Mucosa of descending colon (tissue), 3 donors: ENCODE results near the gene VPS26B. TPM values are rescaled to one million over a fixed set of nuclear protein-coding genes. Genes with fewer than 3 reads are reported as not detected.

ENCODE experiments used
- ATAC-seq: fragments of 200-7000 bp; cut with Tn5 transposase; one replicate; pipeline ENCODE4 v1.9.1; 2020; ENCODE audit warnings: mild to moderate bottlenecking, moderate library complexity
- DNase-seq, 3 donors: peaks; one replicate each; pipeline ENCODE4 v3.0.0-alpha.2; 2020
- H3K36me3 ChIP-seq: fragments of 200-600 bp; one replicate; pipeline ENCODE4 v1.8.0; 2021; ENCODE audit warnings: low read depth, mild to moderate bottlenecking
- H3K4me1 ChIP-seq: fragments of 200-600 bp; one replicate; pipeline ENCODE4 v1.8.0; 2021; ENCODE audit warnings: low read depth, mild to moderate bottlenecking
- H3K4me3 ChIP-seq: fragments of 200-600 bp; one replicate; pipeline ENCODE4 v1.8.0; 2021; ENCODE audit warnings: mild to moderate bottlenecking
- H3K9me3 ChIP-seq: fragments of 200-600 bp; one replicate; pipeline ENCODE4 v1.8.0; 2021; ENCODE audit warnings: mild to moderate bottlenecking
- CTCF ChIP-seq: fragments of 200-600 bp; IDR thresholded peaks from one replicate; pipeline ENCODE4 v1.8.0; 2022; ENCODE audit warnings: antibody characterized with exemption, mild to moderate bottlenecking
- intact Hi-C, 2 donors: fragments of 100-400 bp; cut with DNase I in 1 of 2; cut with micrococcal nuclease in 1 of 2; formaldehyde crosslinking; loops; one replicate each; pipeline versions ENCODE4 v1.11.0 to v1.11.1; 2022; cut with DNase I, micrococcal nuclease
- total RNA-seq, 3 donors: library from RNA; stranded (reverse); fragmentation: NEBNext Ultra II Directional in 2 of 3; extraction: Animal tissue kit (Norgen Biotek cat#: 25700) in 2 of 3; gene quantifications; one replicate each; pipeline versions ENCODE4 v1.2.1 to v1.2.4, GENCODE V29; 2021 to 2023
- donor health status: DM: no; HTN: no; CAD: no; lungs with moderate emphysema.
- donor health status: DM: no; HTN: no; CAD: no.
- donor health status: DM: no; HTN: yes; CAD: no.

Gene VPS26B
- total RNA-seq, 3 donors from 2014 or later: 38.6 to 50.8 (median 47.5) TPM

GRCh38 chr11:134293119-134294113, 68.9 kb downstream of the VPS26B start:
- DNase-seq: no peak
- TF ChIP-seq CTCF: no peak
- Histone ChIP-seq H3K4me1 (no peaks in the 10 kb centered on the region), H3K9me3 (no peaks in the 10 kb centered on the region), H3K36me3 (no peaks in the 10 kb centered on the region), H3K4me3 (no peak overlapping the region)
- intact Hi-C loops: no loop called here
- no peak for ATAC-seq

GRCh38 chr11:134294664-134295063, 70.2 kb downstream of the VPS26B start:
- no peaks in the 10 kb centered on the region for H3K4me1 ChIP-seq
- no peak for DNase-seq
- no peak overlapping the region for H3K4me3 ChIP-seq
- H3K36me3 ChIP-seq: no peaks in the 10 kb centered on the region
- intact Hi-C loops: no loop called here
- H3K9me3 ChIP-seq: no peaks in the 10 kb centered on the region
- TF ChIP-seq CTCF: no peak
- ATAC-seq: no peak

Other genes starting within 250 kb of the VPS26B start
- gene JAM3, start 155.6 kb upstream of the VPS26B start, total RNA-seq: 10 to 100 TPM in 1 of 3 donors, 1 to 10 TPM in 2; 5.4 to 62.7 (median 5.5) TPM
- 10 to 100 TPM; 12.6 to 19.8 (median 16.6) TPM for gene NCAPD3, start 704 bp upstream of the VPS26B start, total RNA-seq
- gene THYN1, start 28.7 kb downstream of the VPS26B start, total RNA-seq: 10 to 100 TPM; 33.5 to 40.2 (median 35.5) TPM
- 10 to 100 TPM; 24.4 to 31.1 (median 28.8) TPM for gene ACAD8, start 28.9 kb downstream of the VPS26B start, total RNA-seq
- under 1 TPM in 1 of 3 donors, not detected in 2; 0.09 TPM for gene GLB1L3, start 51.7 kb downstream of the VPS26B start, total RNA-seq
- gene GLB1L2, start 107.3 kb downstream of the VPS26B start, total RNA-seq: 10 to 100 TPM; 21.5 to 27.9 (median 26.9) TPM
- under 1 TPM; 0.09 to 0.38 (median 0.22) TPM for gene B3GAT1, start 187.6 kb downstream of the VPS26B start, total RNA-seq